ENCODE data around the gene NRXN2.

Gene NRXN2

GRCh38 chr11:64607381-64607985, 115.5 kb downstream of the NRXN2 start:
- no peak for DNase-seq
- peaks cover 14% of the 10 kb centered on the region for H3K4me1 Mint-ChIP-seq
- no peaks in the 10 kb centered on the region for H3K9me3 Mint-ChIP-seq
- CTCF ChIA-PET: no interaction called here
- no peak overlapping the region for H3K27ac Mint-ChIP-seq
- H3K27me3 Mint-ChIP-seq: peaks cover 12% of the 10 kb centered on the region
- H3K4me3 Mint-ChIP-seq: no peak overlapping the region
- H3K36me3 Mint-ChIP-seq: no peaks in the 10 kb centered on the region

- DNase-seq: no peak
- Mint-ChIP-seq H3K4me3 (no peak overlapping the region), H3K27me3 (peaks cover 12% of the 10 kb centered on the region), H3K27ac (no peak overlapping the region), H3K4me1 (peaks cover 8% of the 10 kb centered on the region), H3K36me3 (no peaks in the 10 kb centered on the region), H3K9me3 (no peaks in the 10 kb centered on the region)
- CTCF ChIA-PET: no interaction called here
These were observed 116.1 kb downstream of the NRXN2 start for GRCh38 chr11:64606796-64607380.

- Mint-ChIP-seq H3K27me3 (peaks cover 12% of the 10 kb centered on the region), H3K27ac (no peak overlapping the region), H3K4me1 (peaks cover 3% of the 10 kb centered on the region), H3K9me3 (no peaks in the 10 kb centered on the region), H3K36me3 (no peaks in the 10 kb centered on the region), H3K4me3 (no peak overlapping the region)
- CTCF ChIA-PET: interaction anchor here (0.7 kb wide), 1 partner anchor 9 kb away, joined by 3 read pairs; no protein-coding TSS in a partner anchor
- DNase-seq: no peak
These were observed 117.1 kb downstream of the NRXN2 start for GRCh38 chr11:64605656-64606585.

- no peak overlapping the region for H3K27ac Mint-ChIP-seq
- H3K4me1 Mint-ChIP-seq: peaks cover 3% of the 10 kb centered on the region
- CTCF ChIA-PET: no interaction called here
- H3K27me3 Mint-ChIP-seq: peaks cover 12% of the 10 kb centered on the region
- no peak overlapping the region for H3K4me3 Mint-ChIP-seq
- H3K9me3 Mint-ChIP-seq: no peaks in the 10 kb centered on the region
- DNase-seq: no peak
- H3K36me3 Mint-ChIP-seq: no peaks in the 10 kb centered on the region
These were observed 117.8 kb downstream of the NRXN2 start for GRCh38 chr11:64605244-64605560.

- no peak for DNase-seq
- H3K4me1 Mint-ChIP-seq: no peaks in the 10 kb centered on the region
- no peak overlapping the region for H3K27ac Mint-ChIP-seq
These were observed 118.3 kb downstream of the NRXN2 start for GRCh38 chr11:64604458-64605243.

GRCh38 chr11:64603411-64604110, 119.4 kb downstream of the NRXN2 start:
- Mint-ChIP-seq H3K36me3 (no peaks in the 10 kb centered on the region), H3K4me3 (no peak overlapping the region), H3K27ac (no peak overlapping the region), H3K9me3 (no peaks in the 10 kb centered on the region), H3K4me1 (no peaks in the 10 kb centered on the region), H3K27me3 (peaks cover 12% of the 10 kb centered on the region)
- no peak for DNase-seq
- CTCF ChIA-PET: interaction anchor here (0.7 kb wide), 1 partner anchor 154 kb away, joined by 3 read pairs; no protein-coding TSS in a partner anchor

More at GRCh38 chr11:64604458-64605243, 118.3 kb downstream of the NRXN2 start:
- Mint-ChIP-seq H3K36me3 (no peaks in the 10 kb centered on the region), H3K4me3 (no peak overlapping the region), H3K27me3 (peaks cover 12% of the 10 kb centered on the region), H3K9me3 (no peaks in the 10 kb centered on the region)
- CTCF ChIA-PET: interaction anchor here (0.7 kb wide), 2 partner anchors 155 to 382 kb away, joined by 3 read pairs; no protein-coding TSS in a partner anchor

- Mint-ChIP-seq H3K36me3 (no peaks in the 10 kb centered on the region), H3K4me3 (no peak overlapping the region)
- CTCF ChIA-PET: no interaction called here
These were observed 120.4 kb downstream of the NRXN2 start for GRCh38 chr11:64602466-64603070.

GRCh38 chr11:64601605-64602465, 121.2 kb downstream of the NRXN2 start:
- no peaks in the 10 kb centered on the region for H3K36me3 Mint-ChIP-seq
- no peak overlapping the region for H3K27ac Mint-ChIP-seq
- no peaks in the 10 kb centered on the region for H3K4me1 Mint-ChIP-seq

More at GRCh38 chr11:64602466-64603070, 120.4 kb downstream of the NRXN2 start:
- Mint-ChIP-seq H3K27me3 (peaks cover 12% of the 10 kb centered on the region), H3K27ac (no peak overlapping the region), H3K4me1 (no peaks in the 10 kb centered on the region), H3K9me3 (no peaks in the 10 kb centered on the region)
- no peak for DNase-seq

GRCh38 chr11:64600281-64600992, 122.6 kb downstream of the NRXN2 start:
- DNase-seq: no peak
- Mint-ChIP-seq H3K4me3 (no peak overlapping the region), H3K27ac (no peak overlapping the region), H3K4me1 (no peaks in the 10 kb centered on the region), H3K27me3 (peaks cover 15% of the 10 kb centered on the region), H3K36me3 (no peaks in the 10 kb centered on the region), H3K9me3 (no peaks in the 10 kb centered on the region)
- CTCF ChIA-PET: no interaction called here

More at GRCh38 chr11:64601605-64602465, 121.2 kb downstream of the NRXN2 start:
- Mint-ChIP-seq H3K4me3 (no peak overlapping the region), H3K9me3 (no peaks in the 10 kb centered on the region), H3K27me3 (peaks cover 16% of the 10 kb centered on the region)
- DNase-seq: no peak
- CTCF ChIA-PET: no interaction called here

- Mint-ChIP-seq H3K9me3 (no peaks in the 10 kb centered on the region), H3K4me1 (no peaks in the 10 kb centered on the region), H3K27ac (no peak overlapping the region), H3K27me3 (peaks cover 9% of the 10 kb centered on the region), H3K4me3 (no peak overlapping the region), H3K36me3 (no peaks in the 10 kb centered on the region)
- CTCF ChIA-PET: no interaction called here
- DNase-seq: no peak
These were observed 123.2 kb downstream of the NRXN2 start for GRCh38 chr11:64599698-64600211.

GRCh38 chr11:64598797-64599697, 124.0 kb downstream of the NRXN2 start:
- H3K4me1 Mint-ChIP-seq: no peaks in the 10 kb centered on the region
- H3K9me3 Mint-ChIP-seq: no peaks in the 10 kb centered on the region
- H3K27ac Mint-ChIP-seq: no peak overlapping the region
- no peak for DNase-seq
- H3K36me3 Mint-ChIP-seq: no peaks in the 10 kb centered on the region
- CTCF ChIA-PET: no interaction called here
- H3K27me3 Mint-ChIP-seq: peaks cover 4% of the 10 kb centered on the region
- no peak overlapping the region for H3K4me3 Mint-ChIP-seq

All from activated naive CD4-positive, alpha-beta T cell treated with anti-CD3 and anti-CD28 coated beads, Interleukin-2, amount 10 ng/mL, durations not matched to agents 7 days and 5 days (primary cell).